OCI-LY1 (cell line): ENCODE data around the gene ADARB2.

Experiments
- H2AFZ ChIP-seq: fragments of 200-600 bp; sonication (generic), shearing (Covaris generic); 2 replicates; pipeline ENCODE4 v1.6.0; 2014; ENCODE audit warnings: antibody characterized with exemption, mild to moderate bottlenecking, low read length
- H3F3A ChIP-seq: fragments of 200-600 bp; sonication (generic), shearing (Covaris generic); 2 replicates; pipeline ENCODE4 v1.6.0; 2014; ENCODE audit warnings: mild to moderate bottlenecking, antibody characterized with exemption, low read length, moderate library complexity; ENCODE audit not compliant: insufficient read depth
- H3K27ac ChIP-seq: fragments of 200-600 bp; sonication (generic); 2 replicates; pipeline ENCODE4 v1.5.1; 2014; ENCODE audit warnings: low read length, mixed run types, mild to moderate bottlenecking, low read depth; ENCODE audit not compliant: poor library complexity, severe bottlenecking
- H3K27me3 ChIP-seq: fragments of 200-600 bp; sonication (generic); 2 replicates; pipeline ENCODE4 v1.6.0; 2014; ENCODE audit warnings: antibody characterized with exemption, mild to moderate bottlenecking, low read length, moderate library complexity; ENCODE audit not compliant: insufficient read depth
- H3K36me3 ChIP-seq: fragments of 200-600 bp; sonication (generic); 2 replicates; pipeline ENCODE4 v1.6.1; 2014; ENCODE audit warnings: mild to moderate bottlenecking, antibody characterized with exemption, low read length, moderate library complexity, mixed read lengths; ENCODE audit not compliant: insufficient read depth
- H3K4me1 ChIP-seq: fragments of 200-600 bp; sonication (generic); 2 replicates; pipeline ENCODE4 v1.5.1; 2014; ENCODE audit warnings: mild to moderate bottlenecking, low read length, moderate library complexity; ENCODE audit not compliant: insufficient read depth, severe bottlenecking
- H3K4me2 ChIP-seq: fragments of 200-600 bp; sonication (generic), shearing (Covaris generic); 2 replicates; pipeline ENCODE4 v1.6.1; 2014; ENCODE audit warnings: low read length
- H3K4me3 ChIP-seq: fragments of 200-600 bp; sonication (generic); 2 replicates; pipeline ENCODE4 v1.5.1; 2014; ENCODE audit warnings: low read length, low read depth, mild to moderate bottlenecking, mixed read lengths; ENCODE audit not compliant: poor library complexity, severe bottlenecking
- H3K79me2 ChIP-seq: fragments of 200-600 bp; shearing (Covaris generic); 2 replicates; pipeline ENCODE4 v1.6.1; 2016; ENCODE audit warnings: mixed run types, low read length, mixed read lengths; ENCODE audit not compliant: insufficient read depth
- H3K9ac ChIP-seq: fragments of 200-600 bp; sonication (generic), shearing (Covaris generic); 2 replicates; pipeline ENCODE4 v1.6.1; 2014; ENCODE audit warnings: mild to moderate bottlenecking, low read length, mixed read lengths
- H3K9me2 ChIP-seq: fragments of 200-600 bp; sonication (generic), shearing (Covaris generic); 2 replicates; pipeline ENCODE4 v1.6.1; 2014; ENCODE audit warnings: low read depth, mild to moderate bottlenecking, low read length, mixed read lengths
- H3K9me3 ChIP-seq: fragments of 200-600 bp; shearing (Covaris generic); 2 replicates; pipeline ENCODE4 v1.6.1; 2014; ENCODE audit warnings: low read length, mixed read lengths
- H4K20me1 ChIP-seq: fragments of 200-600 bp; sonication (generic), shearing (Covaris generic); 2 replicates; pipeline ENCODE4 v1.6.0; 2016; ENCODE audit warnings: mild to moderate bottlenecking, low read length; ENCODE audit not compliant: insufficient read depth
- EZH2 ChIP-seq: fragments of 200-600 bp; sonication (generic), shearing (Covaris generic); IDR thresholded peaks from 2 replicates; pipeline ENCODE4 v1.8.0; 2017; ENCODE audit warnings: borderline replicate concordance, mixed run types, mild to moderate bottlenecking, antibody characterized with exemption, low read length, moderate library complexity, mixed read lengths
- TF ChIP-seq, protein P1 (sequence below): fragments of 200-600 bp; sonication (generic), shearing (Covaris generic); IDR thresholded peaks from 2 replicates; pipeline ENCODE4 v1.5.1; 2017; ENCODE audit warnings: mild to moderate bottlenecking, antibody characterized with exemption, low read length, moderate library complexity, mixed read lengths

ADARB2 gene

GRCh38 chr10:1559311-1559710 is 178.0 kb downstream of the ADARB2 start:
- H3K9ac ChIP-seq, result no peak overlapping the region
- H3K4me3 ChIP-seq, result no peak overlapping the region
- no peak overlapping the region for H3K4me2 ChIP-seq
- H3K27ac ChIP-seq, result no peak overlapping the region
- no peaks in the 10 kb centered on the region for H3K9me3 ChIP-seq
- H3K79me2 ChIP-seq, result no peaks in the 10 kb centered on the region
- peaks cover 22% of the 10 kb centered on the region for H3K4me1 ChIP-seq
- TF ChIP-seq, protein P1, sequence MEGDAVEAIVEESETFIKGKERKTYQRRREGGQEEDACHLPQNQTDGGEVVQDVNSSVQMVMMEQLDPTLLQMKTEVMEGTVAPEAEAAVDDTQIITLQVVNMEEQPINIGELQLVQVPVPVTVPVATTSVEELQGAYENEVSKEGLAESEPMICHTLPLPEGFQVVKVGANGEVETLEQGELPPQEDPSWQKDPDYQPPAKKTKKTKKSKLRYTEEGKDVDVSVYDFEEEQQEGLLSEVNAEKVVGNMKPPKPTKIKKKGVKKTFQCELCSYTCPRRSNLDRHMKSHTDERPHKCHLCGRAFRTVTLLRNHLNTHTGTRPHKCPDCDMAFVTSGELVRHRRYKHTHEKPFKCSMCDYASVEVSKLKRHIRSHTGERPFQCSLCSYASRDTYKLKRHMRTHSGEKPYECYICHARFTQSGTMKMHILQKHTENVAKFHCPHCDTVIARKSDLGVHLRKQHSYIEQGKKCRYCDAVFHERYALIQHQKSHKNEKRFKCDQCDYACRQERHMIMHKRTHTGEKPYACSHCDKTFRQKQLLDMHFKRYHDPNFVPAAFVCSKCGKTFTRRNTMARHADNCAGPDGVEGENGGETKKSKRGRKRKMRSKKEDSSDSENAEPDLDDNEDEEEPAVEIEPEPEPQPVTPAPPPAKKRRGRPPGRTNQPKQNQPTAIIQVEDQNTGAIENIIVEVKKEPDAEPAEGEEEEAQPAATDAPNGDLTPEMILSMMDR, result no peak
- no peak for TF ChIP-seq EZH2
- no peaks in the 10 kb centered on the region for H3K36me3 ChIP-seq
- no peak overlapping the region for H2AFZ ChIP-seq
- no peaks in the 10 kb centered on the region for H3F3A ChIP-seq
- H4K20me1 ChIP-seq, result no peaks in the 10 kb centered on the region
- no peaks in the 10 kb centered on the region for H3K27me3 ChIP-seq
- H3K9me2 ChIP-seq, result no peaks in the 10 kb centered on the region

DNA sequence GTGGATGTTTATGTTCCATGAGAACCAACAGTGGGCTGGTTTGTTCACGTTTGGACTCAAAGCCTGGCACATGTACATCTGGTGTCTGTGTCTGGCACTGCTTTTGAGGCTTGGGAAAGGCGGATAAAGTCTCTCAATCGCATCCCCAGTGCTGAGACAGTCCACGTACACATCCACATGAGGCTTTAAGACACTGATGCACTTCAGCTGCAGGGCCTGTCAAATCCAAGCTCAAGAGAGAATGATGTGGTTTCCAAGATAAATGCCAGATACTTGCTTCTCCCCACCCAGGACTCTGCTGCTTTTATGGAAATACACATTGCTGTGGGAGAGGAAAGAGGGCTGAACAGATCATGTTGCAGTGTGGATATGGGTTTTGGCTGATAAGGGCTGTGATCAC is 178.4 kb downstream of the ADARB2 start:
- no peaks in the 10 kb centered on the region for H3K79me2 ChIP-seq
- TF ChIP-seq EZH2, result no peak
- TF ChIP-seq, protein P1, result no peak
- H3F3A ChIP-seq, result no peaks in the 10 kb centered on the region
- no peak overlapping the region for H3K27ac ChIP-seq
- H3K9ac ChIP-seq, result no peak overlapping the region
- no peak overlapping the region for H3K4me2 ChIP-seq
- H3K36me3 ChIP-seq, result no peaks in the 10 kb centered on the region
- no peaks in the 10 kb centered on the region for H3K9me3 ChIP-seq
- no peaks in the 10 kb centered on the region for H4K20me1 ChIP-seq
- H3K27me3 ChIP-seq, result no peaks in the 10 kb centered on the region
- no peak overlapping the region for H3K4me3 ChIP-seq
- no peak overlapping the region for H2AFZ ChIP-seq
- peaks cover 22% of the 10 kb centered on the region for H3K4me1 ChIP-seq
- H3K9me2 ChIP-seq, result no peaks in the 10 kb centered on the region

GRCh38 chr10:1557081-1557480 is 180.2 kb downstream of the ADARB2 start:
- Histone ChIP-seq H4K20me1 (no peaks in the 10 kb centered on the region), H3K79me2 (no peaks in the 10 kb centered on the region), H3K4me2 (no peak overlapping the region), H3K27me3 (no peaks in the 10 kb centered on the region), H3K9me2 (no peaks in the 10 kb centered on the region), H2AFZ (no peak overlapping the region), H3F3A (no peaks in the 10 kb centered on the region), H3K4me3 (no peak overlapping the region), H3K27ac (no peak overlapping the region), H3K9ac (no peak overlapping the region), H3K36me3 (no peaks in the 10 kb centered on the region), H3K4me1 (peaks cover 22% of the 10 kb centered on the region), H3K9me3 (no peaks in the 10 kb centered on the region)
- TF ChIP-seq EZH2, result no peak
- TF ChIP-seq, protein P1, result no peak
